RPMI8226 (cell line): ENCODE data around the gene RIMOC1.
"Not testable (repeated sequence)": the region's sequence is repeated elsewhere in the genome, so short reads cannot be mapped to it uniquely, and the experiment has no call there.

Experiments
- DNase-seq: peaks from one replicate; pipeline ENCODE4 v3.0.0-alpha.2; 2015

RIMOC1 gene

DNA sequence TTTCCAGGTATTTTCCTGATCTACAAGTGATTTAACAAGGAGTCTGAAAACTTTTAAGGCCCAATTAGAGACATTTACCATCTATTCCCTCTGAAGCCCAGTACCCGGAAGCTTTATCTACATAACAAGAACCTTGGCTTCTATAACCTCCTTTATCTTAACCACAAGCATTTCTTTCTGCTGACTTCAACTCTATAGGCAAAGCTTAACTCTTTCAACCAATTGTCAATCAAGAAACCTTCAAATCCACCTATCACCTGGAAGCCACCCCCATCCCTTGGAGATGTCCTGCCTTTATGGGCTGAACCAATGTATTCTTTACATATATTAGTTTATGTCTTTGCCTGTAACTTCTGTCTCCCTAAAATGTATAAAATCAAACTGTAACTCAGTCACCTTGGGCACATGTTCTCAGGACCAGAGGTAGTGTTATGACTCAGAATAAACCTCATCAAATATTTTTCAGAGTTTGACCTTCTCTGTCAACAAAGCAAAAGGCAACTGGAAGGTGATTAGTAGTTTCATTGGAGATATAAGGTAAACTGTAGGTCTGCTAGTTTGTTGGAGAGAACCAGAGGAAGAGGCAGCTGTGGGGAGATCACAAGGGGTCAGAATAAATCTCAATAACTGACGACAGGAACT is 13.0 kb upstream of the RIMOC1 start:
- no peak for DNase-seq

DNA sequence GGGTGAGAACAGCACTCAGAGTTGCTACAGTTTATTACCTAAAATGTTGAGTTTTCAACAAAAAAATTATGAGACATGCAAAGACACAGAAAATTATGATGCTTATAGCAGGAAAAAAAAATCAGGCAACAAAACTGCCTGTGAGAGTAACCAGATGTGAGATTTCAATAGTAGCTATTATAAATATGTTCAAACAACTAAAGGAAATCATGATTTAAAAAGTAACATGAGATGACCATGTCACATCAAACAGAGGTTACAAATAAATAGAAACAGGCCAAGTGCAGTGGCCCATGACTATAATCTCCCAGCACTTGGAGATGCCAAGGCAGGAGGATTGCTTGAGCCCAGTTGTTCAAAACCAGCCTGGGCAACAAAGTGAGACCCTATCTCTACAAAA is 12.1 kb upstream of the RIMOC1 start:
- DNase-seq, result no peak

DNA sequence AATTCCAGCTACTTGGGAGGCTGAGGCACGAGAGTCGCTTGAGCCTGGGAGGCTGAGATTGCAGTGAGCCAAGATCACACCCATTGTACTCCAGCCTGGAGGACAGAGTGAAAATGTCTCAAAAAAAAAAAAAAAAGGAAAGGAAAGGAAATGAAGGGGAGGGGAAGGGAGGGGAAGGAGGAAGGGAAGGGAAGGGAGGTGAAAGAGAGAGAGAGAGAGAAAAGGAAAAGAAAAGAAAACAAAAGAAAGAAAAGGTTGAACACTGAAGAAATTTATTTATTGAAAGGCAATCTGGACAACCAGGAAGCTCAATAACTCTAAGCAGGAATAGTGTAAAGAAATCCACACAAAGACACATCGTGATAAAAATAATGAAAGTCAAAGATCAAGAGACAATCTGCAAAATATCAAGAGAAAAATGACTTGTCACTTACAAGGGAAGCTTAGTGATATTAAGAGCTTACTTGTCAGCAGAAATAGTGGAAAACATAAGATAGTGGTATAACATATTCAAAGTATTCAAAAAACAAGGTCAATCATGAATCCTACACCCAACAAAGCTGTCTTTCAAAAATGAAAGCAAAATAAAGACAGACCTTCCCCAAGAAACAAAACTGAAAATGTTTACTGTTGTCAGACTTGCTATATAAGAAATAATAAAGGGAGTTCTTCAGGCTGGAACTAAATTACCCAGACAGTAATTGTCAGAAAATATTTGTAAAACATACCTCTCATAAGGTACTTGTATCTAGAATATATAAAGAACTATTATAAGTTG is 10.9 kb upstream of the RIMOC1 start:
- no peak for DNase-seq

DNA sequence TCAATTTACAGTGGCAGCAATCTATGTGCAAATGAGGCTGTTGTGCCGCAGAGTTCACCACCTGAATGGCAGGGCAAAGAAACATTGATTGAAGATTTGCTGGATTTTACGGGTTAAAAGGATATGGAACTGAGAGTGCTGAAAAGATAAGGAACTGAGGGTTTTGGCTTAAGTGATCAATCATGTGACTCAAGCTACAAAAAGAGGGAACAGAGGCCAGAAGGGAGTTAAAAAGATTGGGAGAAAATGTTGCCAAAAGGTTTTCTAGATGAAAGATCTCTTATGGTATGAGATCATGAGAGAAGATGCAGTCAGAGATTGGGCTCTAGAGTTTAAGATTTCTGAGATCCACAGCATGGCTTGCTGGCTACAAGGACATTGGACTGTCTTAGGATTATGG is 7.9 kb upstream of the RIMOC1 start:
- DNase-seq, result no peak

DNA sequence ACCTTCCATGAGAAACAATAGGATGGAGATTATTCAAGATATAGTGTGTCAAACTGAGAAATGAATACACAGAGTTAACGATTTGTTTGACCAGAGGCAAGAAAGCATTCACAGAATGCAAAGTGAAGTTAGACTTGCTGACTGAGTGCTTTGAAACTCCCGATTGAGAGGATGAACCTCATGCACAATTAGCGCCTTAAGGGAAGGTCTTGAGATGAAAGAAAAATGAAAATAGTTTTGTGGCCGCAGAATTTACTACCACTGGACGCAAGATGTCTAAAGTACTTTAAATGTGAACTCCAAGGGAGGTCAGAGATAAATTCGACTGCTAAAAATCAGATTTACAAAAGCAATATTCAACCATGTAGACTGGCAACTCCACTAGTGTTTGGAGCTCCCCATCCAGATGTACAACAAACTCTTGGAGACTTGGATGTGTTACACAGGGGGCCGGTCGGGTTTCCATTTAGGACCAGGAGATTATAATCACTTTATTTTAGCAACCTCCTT is 707 bp upstream of the RIMOC1 start:
- DNase-seq, result peak; percentile 29

DNA sequence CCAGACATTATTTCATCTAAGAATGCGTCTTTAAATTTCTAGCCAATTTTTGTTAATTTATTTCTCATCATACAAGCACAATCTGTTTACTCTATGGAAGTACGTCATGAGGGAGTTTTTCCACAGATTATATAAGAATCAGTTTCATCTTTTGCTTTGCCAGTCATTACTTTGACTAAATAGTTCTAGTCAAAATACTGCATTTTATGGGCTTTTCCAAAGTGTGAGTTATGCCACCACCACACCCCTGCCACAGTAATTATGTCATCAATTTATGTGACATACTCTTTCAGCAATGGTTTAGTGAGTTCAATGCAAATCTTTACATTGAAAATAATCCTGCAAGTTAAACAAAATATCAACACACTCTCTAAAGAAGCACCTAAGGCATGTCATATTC is 2.0 kb downstream of the RIMOC1 start:
- DNase-seq, result no peak

DNA sequence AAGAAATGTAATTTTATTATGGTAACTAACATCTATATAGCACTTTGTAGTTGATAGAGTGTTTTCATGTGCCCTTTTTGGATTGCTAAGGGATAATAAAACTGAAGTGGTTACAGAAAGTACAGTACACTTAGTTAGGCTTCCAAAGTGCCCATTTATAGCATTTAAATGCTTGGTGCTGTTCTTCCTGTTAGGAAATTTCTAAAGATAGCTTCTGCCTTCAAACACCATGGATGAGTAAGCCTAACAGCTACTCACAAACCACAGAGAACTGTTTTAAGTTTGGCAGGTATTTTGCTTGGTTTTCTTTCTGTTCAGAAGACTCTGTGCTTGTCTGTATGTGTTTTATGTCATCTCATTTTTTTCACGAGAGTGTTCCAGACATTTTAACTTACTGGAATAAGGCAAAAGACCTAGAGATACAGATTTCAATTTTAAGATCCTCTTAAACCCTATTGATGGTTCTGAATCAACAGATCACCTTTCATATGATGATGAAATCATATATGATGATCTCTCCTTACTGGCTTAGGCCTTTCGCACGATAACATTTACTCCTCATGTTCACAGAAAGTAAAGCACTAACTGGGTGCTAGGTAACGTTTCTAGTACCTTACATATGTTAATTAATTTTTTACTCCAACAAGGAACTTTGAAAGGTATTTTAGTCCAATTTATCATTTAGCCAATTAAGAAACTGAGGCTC is 4.4 kb downstream of the RIMOC1 start:
- no peak for DNase-seq

DNA sequence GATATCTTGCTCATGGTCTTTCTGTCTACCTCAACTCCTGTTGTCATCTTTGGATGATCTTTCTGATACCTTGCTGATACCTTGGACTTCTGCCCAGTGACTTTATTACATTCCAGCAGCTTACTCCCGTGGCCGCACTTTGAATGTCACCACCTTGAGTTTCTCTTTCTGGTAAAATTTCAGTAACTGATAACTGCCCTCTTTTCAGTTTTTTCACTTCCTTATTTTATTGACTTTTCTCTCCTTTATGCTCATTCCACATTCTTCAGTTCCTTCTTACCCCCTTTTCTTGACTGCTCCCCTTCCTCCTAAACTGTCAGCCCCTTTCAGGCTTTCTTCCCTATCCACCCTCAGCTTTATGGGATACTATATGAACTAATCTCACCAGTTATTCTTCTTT is 14.0 kb downstream of the RIMOC1 start:
- peak; percentile 82 for DNase-seq

DNA sequence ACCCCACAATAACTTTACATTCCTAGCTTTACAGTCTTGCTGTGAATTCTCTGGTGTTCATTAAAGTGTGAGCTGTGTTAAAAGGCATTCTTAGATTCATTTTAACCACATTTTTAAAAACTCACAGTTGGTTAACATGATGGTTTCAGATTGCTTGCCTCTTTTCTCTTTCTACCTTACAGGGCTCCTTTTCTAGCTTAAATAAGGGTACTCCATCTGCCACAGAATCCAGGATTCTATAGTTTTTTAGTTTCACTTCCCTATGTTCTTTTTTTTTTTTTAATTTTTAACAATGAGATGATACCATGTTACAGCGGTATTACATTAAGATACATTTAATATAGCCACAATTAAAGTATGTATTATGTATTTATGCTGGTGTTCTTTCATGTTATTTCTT is 17.0 kb downstream of the RIMOC1 start:
- peak; percentile 59 for DNase-seq

DNA sequence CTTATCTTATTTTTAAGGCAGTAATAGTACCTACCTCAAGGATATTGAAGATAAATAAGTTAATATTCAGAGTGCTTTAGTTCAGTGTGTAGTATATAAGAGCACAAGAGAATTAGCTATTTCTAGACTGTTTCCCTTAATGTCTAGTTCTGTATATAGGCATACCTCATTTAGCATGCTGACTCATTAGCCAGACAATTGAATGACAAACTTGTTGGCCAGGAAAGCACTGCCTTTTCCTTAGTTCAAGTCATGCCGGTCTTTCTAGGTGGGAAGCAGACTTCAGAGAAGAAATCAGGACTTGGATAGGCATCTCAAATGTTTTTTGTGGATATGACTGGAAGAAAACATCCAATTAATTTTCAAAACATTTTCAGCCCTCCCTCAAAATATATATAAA is 17.7 kb downstream of the RIMOC1 start:
- DNase-seq, result peak; percentile 14

DNA sequence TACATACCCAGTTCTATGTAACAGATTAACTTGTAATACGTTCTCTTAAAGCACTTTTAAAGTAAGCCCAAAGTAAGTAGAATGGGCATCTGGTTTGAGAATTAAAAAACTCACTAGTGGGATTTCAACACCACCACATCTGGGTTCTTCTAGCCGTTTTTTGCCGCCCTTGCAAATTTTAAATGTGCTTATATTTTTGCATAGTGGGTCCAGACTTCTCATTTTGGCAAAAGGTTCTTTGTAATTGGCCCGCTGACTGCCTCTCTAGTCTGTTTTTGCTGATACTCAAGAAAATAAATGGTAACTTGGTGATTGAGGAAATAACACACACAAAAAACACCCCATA is 20.4 kb downstream of the RIMOC1 start:
- no peak for DNase-seq

DNA sequence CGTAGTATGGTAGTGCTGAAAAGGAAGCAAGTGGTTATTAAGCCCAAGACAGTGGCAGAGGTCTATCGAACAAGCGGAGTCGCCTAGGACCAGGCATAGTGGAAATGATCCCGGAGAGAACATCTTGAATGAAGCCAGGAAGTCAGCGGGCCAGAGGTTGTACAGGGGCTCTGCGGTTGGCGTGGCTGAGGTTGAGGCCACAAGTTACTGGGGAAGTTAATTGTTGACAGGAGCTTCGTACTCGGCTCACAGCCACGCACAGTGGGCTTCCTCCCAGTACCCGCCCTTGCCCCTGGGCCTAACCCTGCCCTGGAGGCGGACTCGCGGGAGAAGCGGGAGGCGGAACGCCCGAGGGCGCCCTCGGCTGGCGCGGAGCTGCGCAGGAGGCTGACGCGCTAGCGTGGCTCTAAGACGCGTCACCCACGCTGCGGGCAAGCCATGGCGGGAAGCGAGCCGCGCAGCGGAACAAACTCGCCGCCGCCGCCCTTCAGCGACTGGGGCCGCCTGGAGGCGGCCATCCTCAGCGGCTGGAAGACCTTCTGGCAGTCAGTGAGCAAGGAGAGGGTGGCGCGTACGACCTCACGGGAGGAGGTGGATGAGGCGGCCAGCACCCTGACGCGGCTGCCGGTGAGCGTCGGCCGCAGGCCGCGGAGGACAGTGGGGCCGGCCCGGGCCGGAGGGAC is 20.9 kb downstream of the RIMOC1 start, which contains the start of gene FBXO4:
FBXO4 (plus strand) TSS at position 410 of the 683 bp plus-strand sequence; CDS start at position 439, 29 bp downstream.
- peak; percentile 90 for DNase-seq

DNA sequence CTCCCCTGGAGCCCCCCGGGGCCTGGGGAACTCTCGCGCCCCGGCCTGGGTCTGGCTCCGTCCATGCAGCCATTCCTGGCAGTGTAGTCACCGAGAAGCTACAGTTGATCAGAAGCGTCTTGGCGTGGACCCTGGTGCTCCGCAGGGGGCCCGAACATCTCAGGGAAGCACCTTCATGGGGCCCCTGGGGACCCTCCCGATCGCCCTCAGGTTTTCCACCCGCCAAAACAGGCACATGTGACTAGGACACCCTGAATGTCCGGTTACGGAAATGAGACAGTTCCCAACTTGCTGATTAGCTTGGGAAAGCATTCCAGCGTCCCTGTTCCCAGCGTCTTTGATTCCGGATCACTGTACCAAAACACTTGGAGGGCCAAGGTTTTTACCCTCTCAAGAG is 21.4 kb downstream of the RIMOC1 start:
- no peak for DNase-seq

DNA sequence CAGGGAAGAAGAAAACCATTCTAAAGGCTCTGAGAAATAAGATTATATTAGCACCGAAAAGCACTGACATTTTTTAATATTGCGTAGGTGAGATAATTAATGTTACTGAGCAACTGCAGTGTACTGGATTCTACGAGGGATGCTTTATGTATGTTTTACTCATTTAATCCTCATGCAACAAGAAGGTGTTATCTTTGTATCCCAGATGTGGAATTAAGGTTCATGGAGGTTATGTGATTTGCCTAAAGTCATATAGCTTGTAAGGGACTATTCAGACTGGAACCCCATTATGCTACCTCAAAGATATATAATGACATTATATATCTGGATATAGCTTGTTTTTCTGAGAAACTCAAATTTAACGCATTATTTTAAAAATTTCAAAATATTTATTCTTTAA is 23.5 kb downstream of the RIMOC1 start:
- no peak for DNase-seq

DNA sequence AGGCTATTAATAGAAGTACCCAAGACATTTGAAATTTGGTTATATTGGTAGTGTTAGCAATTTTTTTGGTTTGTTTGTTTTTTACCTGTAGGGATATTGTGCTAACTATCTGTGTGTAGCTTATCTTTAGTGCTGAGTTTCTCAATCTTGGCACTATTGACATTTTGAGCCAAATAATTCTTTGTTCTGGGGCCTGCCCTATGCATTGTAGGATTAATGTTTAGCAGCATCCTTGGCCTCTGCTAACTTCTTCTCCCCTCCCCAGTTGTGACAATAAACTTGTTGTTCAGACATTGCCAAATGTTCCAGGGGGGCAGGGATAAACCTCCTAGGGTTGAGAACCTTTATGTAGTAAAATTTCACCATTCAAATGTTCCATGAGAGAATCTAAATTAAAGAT is 24.9 kb downstream of the RIMOC1 start:
- no peak for DNase-seq

DNA sequence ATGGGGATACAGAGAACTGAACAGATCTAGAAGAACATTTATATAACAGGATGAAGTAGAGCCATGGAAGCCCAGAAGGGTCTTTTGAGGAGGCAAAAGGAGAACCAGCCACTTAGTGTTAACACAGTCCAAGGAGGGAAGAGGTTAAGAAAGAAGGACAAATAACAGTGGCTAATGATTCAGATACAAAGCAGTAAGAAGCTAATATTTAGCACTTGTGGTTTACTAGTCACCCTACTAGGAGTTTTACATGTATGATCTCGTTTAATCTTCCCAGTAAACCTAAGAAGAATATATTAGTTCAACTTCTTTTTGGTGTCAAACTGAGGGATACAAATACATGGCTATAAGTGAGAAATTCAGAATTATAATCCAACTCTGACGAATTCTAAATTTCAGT is 28.6 kb downstream of the RIMOC1 start:
- DNase-seq, result no peak

DNA sequence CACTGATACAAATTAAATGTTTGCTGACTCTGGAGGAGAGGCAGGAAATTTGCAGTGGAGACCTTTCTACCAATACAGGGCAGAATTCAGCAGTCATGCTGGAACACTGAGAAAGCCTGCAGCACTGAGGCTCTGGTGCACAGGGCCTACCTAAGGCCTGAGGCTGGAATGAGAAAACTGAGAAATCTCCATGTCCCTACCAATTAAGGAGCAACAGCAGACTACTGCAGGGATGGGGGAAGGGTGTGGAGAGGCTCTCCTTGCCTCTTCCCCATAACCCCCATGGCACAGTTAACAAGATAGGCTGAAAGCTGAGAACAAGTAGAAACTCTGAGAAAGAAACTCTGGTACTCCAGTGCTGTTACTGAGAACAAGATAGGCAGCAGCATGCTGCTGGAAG is 31.4 kb downstream of the RIMOC1 start:
- DNase-seq, result no peak

DNA sequence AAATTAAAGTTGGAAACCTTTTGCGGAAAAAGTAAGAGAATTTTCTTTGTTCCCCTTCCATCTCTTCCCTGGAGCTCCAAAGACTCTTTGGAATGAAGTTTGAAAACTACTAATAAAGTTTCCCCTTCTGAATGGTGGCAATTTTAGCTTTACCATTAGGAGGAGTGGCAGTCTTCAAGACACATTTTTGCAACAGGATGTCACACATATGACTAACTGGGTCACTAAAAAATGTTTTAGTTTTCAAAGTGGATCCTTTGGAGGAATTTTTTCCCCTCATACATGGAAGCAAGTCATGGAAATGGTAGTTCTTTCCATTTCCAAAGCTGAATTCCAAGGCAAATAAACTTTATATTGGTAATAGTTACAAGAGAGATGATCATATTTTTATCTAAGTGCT is 36.5 kb downstream of the RIMOC1 start:
- DNase-seq, result no peak

DNA sequence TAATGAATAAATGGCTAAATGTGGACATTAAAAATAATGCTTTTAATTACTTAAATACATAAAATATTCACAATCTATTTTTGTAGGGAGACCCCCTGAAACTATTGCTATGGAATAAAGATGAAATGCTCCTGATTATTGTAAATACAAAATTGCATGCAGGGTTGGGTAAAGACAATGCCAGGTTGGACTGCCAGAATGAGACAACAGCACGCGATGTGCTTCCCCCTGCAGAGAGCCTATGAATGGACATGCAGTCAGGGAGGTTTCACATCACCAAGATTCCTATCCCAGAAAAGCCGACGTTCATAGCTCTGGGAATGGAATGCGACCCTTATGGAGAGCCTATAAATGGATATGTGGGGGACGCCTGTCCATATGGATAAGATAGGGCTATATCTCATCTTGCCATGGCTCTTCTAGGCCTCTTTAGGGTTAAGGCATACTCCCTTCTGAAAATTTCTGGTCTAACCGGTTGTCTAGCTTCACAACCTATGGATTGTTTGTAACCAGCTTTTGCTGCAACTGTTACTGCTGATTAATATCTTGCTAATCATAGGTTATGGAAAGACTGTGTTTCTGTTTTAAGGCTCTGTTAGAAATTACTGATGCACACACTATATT is 41.3 kb downstream of the RIMOC1 start:
- DNase-seq, result not testable (repeated sequence)

DNA sequence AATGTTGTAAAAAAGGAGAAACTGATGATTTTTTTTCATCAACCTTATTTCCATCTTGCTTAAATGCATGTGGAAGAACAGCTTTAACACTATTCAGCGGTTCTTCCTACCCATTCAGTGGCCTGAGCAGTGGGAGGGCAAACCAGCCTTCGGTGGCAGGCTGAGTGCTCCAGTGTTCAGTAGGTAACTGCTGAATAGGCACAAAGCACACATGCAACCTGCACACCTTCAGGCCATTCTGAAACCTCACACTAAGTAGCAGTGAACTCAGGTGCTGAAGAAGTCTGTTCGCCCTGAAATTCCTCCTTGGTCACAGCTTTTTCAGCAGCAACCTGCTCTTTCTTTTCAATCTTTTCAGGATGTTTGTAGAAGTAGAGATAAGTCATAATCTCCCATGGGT is 47.1 kb downstream of the RIMOC1 start:
- peak; percentile 72 for DNase-seq
